CD8-positive, alpha-beta memory T cell (primary cell): ENCODE data around the gene NRM. TPM values are rescaled to one million over a fixed set of nuclear protein-coding genes. Genes with fewer than 3 reads are reported as not detected.

Experiments
- CTCF ChIA-PET: fragments of 350-600 bp; sonication (Branson Sonifier 250); formaldehyde crosslinking; loops from one replicate; lab custom pipeline; 2021; ENCODE audit warnings: antibody characterized with exemption; lab: Charles Lee
- POLR2A ChIA-PET: fragments of 350-600 bp; sonication (Branson Sonifier 250); formaldehyde crosslinking; loops from one replicate; lab custom pipeline; 2021; ENCODE audit warnings: antibody characterized with exemption; lab: Charles Lee
- DNase-seq, 5 donors: peaks; one replicate each; pipeline versions ENCODE4 v3.0.0 to v3.0.0-alpha.2; 2020 to 2022; ENCODE audit warnings: mixed read lengths in 1 of 5
- H3K27ac ChIP-seq: one replicate; pipeline ENCODE4 v1.7.0; 2013; ENCODE audit warnings: low read depth, mild to moderate bottlenecking, low read length, moderate library complexity
- H3K27me3 ChIP-seq: 2 replicates; pipeline ENCODE4 v1.7.0; 2013; ENCODE audit warnings: low read length, mild to moderate bottlenecking; ENCODE audit not compliant: insufficient read depth, poor library complexity, severe bottlenecking
- H3K36me3 ChIP-seq: 2 replicates; pipeline ENCODE4 v1.7.0; 2013; ENCODE audit warnings: mild to moderate bottlenecking, low read length, moderate library complexity; ENCODE audit not compliant: insufficient read depth
- H3K4me1 ChIP-seq: 2 replicates; pipeline ENCODE4 v1.7.0; 2013; ENCODE audit warnings: mild to moderate bottlenecking, low read length, moderate library complexity; ENCODE audit not compliant: insufficient read depth
- H3K4me3 ChIP-seq: 2 replicates; pipeline ENCODE4 v1.7.0; 2013; ENCODE audit warnings: mild to moderate bottlenecking, low read length
- H3K9me3 ChIP-seq: 2 replicates; pipeline ENCODE4 v1.7.0; 2013; ENCODE audit warnings: mild to moderate bottlenecking, low read length
- H3K27ac Mint-ChIP-seq, 8 donors: one replicate each; pipeline ENCODE4 v1.8.0; 2020 to 2021; ENCODE audit warnings: mixed read lengths in 8 of 8, mild to moderate bottlenecking in 6 of 8, inconsistent platforms in 3 of 8, moderate library complexity in 3 of 8
- H3K27me3 Mint-ChIP-seq, 2 donors: one replicate each; pipeline ENCODE4 v1.8.0; 2020 to 2021; ENCODE audit warnings: mixed read lengths in 2 of 2, mild to moderate bottlenecking in 1 of 2, moderate library complexity in 1 of 2
- H3K36me3 Mint-ChIP-seq, 3 donors: one replicate each; pipeline ENCODE4 v1.8.0; 2020 to 2021; ENCODE audit warnings: mixed read lengths in 3 of 3, inconsistent platforms in 1 of 3, mild to moderate bottlenecking in 1 of 3
- H3K4me1 Mint-ChIP-seq, 3 donors: one replicate each; pipeline ENCODE4 v1.8.0; 2020 to 2021; ENCODE audit warnings: mixed read lengths in 3 of 3, inconsistent platforms in 1 of 3, mild to moderate bottlenecking in 1 of 3
- H3K4me3 Mint-ChIP-seq, 7 donors: one replicate each; pipeline ENCODE4 v1.8.0; 2020 to 2021; ENCODE audit warnings: mixed read lengths in 7 of 7, mild to moderate bottlenecking in 6 of 7, moderate library complexity in 4 of 7, inconsistent platforms in 2 of 7
- H3K9me3 Mint-ChIP-seq, 5 donors: one replicate each; pipeline ENCODE4 v1.8.0; 2020 to 2022; ENCODE audit warnings: mixed read lengths in 5 of 5, mild to moderate bottlenecking in 3 of 5, moderate library complexity in 2 of 5, inconsistent platforms in 1 of 5
- polyA plus RNA-seq: library from polyadenylated mRNA; unstranded; fragments of 300-500 nt; fragmentation: Illumina TruSeq; gene quantifications from one replicate; pipeline ENCODE4 v1.2.3, GENCODE V29; 2021
- total RNA-seq, 2 experiments: library from RNA; stranded (reverse); gene quantifications; one replicate each; pipeline ENCODE4 v1.2.3, GENCODE V29; 2021

The NRM gene
- total and polyA plus RNA-seq, 3 experiments from 2014 or later, result 11.7 to 29.2 (median 28.1) TPM

DNA sequence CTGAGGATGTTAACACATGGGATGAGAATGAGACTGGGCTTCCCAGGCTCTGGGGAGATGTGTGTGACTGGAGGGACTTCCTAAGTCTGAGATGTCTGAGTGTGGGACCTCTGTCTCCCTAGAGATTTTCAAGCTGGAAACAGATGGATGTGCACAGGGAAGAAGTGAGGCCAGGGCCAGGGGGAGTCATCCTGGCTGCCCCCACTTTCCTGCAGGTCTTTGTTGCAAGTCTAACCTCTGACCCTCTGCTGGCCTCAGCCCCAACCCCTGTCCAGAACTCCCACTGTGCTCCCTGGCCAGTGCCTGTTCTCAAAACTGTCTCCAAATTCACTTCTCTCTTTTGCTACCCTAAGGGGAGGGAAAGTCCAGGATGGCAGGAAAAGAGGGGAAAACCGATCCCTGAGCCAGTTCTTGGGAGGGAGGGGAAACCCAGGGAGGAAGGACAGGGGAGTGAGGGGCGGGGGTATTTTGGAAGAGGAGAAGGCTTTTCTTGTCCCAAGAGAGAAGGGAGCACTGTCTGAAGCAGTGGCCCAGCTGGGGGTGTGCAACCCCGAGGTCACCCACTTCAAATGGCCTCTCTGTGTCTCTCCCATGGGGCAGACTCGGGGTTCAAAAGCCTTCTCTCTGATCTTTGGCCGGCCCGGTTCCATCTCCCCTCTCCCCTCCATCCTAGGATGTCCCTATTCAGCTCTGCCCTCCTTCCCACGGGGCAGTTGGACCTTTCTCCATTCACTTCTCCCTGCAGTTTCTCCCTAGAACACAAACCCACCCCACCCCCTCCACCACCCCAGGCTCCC, 7.4 kb downstream of the NRM start:
- ChIA-PET POLR2A (interaction anchor here (0.6 to 8.1 kb wide), 5 partner anchors 34 to 201 kb away, joined by 3 to 142 read pairs (median 3); partner anchors contain the start of genes DDR1, MDC1 and TUBB), CTCF (interaction anchor here (2.3 to 17.6 kb wide), 3 partner anchors 10 to 53 kb away, joined by 7 to 697 read pairs (median 15); partner anchors contain the start of genes DHX16, MDC1 and TUBB)
- Mint-ChIP-seq H3K36me3 (peaks cover 9 to 75% (median 15%) of the 10 kb centered on the region in 3 donors), H3K27ac (peak overlapping the region; percentile 96 to 100 (median 99)), H3K4me3 (peak overlapping the region; percentile 95 to 100 (median 99)), H3K9me3 (no peaks in the 10 kb centered on the region), H3K27me3 (no peaks in the 10 kb centered on the region), H3K4me1 (peaks cover 43 to 58% (median 43%) of the 10 kb centered on the region in 3 donors)
- Histone ChIP-seq H3K9me3 (no peaks in the 10 kb centered on the region), H3K36me3 (peaks cover 12% of the 10 kb centered on the region), H3K4me3 (peak overlapping the region; percentile 92), H3K4me1 (peaks cover 46% of the 10 kb centered on the region), H3K27me3 (no peaks in the 10 kb centered on the region), H3K27ac (peak overlapping the region; percentile 90)
- no peak for DNase-seq

- H3K27me3 ChIP-seq, result no peaks in the 10 kb centered on the region
- H3K9me3 Mint-ChIP-seq, result no peaks in the 10 kb centered on the region
- ChIA-PET CTCF (interaction anchor here (0.6 to 17.6 kb wide), 6 partner anchors 9 to 209 kb away, joined by 3 to 697 read pairs (median 6); partner anchors contain the start of genes DHX16, MDC1 and TUBB), POLR2A (interaction anchor here (0.5 to 8.1 kb wide), 11 partner anchors 9 to 202 kb away, joined by 3 to 142 read pairs (median 3); partner anchors contain the start of genes DDR1, MDC1, NRM and TUBB)
- peaks cover 38% of the 10 kb centered on the region for H3K4me1 ChIP-seq
- peak overlapping the region; percentile 90 for H3K27ac ChIP-seq
- peak; percentile 83 to 93 (median 88) for DNase-seq
- peaks cover 13% of the 10 kb centered on the region for H3K36me3 ChIP-seq
- peak overlapping the region; percentile 96 to 100 (median 99) for H3K27ac Mint-ChIP-seq
- no peaks in the 10 kb centered on the region for H3K27me3 Mint-ChIP-seq
- H3K9me3 ChIP-seq, result no peaks in the 10 kb centered on the region
- peaks cover 35 to 48% (median 37%) of the 10 kb centered on the region in 3 donors for H3K4me1 Mint-ChIP-seq
- H3K4me3 Mint-ChIP-seq, result peak overlapping the region; percentile 95 to 100 (median 99)
- peak overlapping the region; percentile 92 for H3K4me3 ChIP-seq
- H3K36me3 Mint-ChIP-seq, result peaks cover 9 to 81% (median 15%) of the 10 kb centered on the region in 3 donors
Observed at GRCh38 chr6:30682143-30683117, 8.4 kb downstream of the NRM start.

- H3K4me1 ChIP-seq, result peaks cover 38% of the 10 kb centered on the region
- Mint-ChIP-seq H3K36me3 (peaks cover 9 to 86% (median 15%) of the 10 kb centered on the region in 3 donors), H3K27me3 (no peaks in the 10 kb centered on the region), H3K27ac (peak overlapping the region; percentile 96 to 100 (median 99)), H3K4me1 (peaks cover 35 to 46% (median 37%) of the 10 kb centered on the region in 3 donors), H3K9me3 (no peaks in the 10 kb centered on the region), H3K4me3 (peak overlapping the region; percentile 95 to 100 (median 99))
- POLR2A ChIA-PET, result interaction anchor here (0.6 to 8.1 kb wide), 9 partner anchors 9 to 202 kb away, joined by 3 to 142 read pairs (median 4); partner anchors contain the start of genes DDR1, MDC1, MRPS18B and NRM
- peak overlapping the region; percentile 92 for H3K4me3 ChIP-seq
- DNase-seq, result no peak
- H3K36me3 ChIP-seq, result peaks cover 20% of the 10 kb centered on the region
- H3K27me3 ChIP-seq, result no peaks in the 10 kb centered on the region
- H3K27ac ChIP-seq, result peak overlapping the region; percentile 90
- CTCF ChIA-PET, result interaction anchor here (0.8 to 17.6 kb wide), 8 partner anchors 9 to 196 kb away, joined by 3 to 697 read pairs (median 6); partner anchors contain the start of genes DHX16, MDC1 and TUBB
- H3K9me3 ChIP-seq, result no peaks in the 10 kb centered on the region
Observed at GRCh38 chr6:30681766-30682142, 9.0 kb downstream of the NRM start.

GRCh38 chr6:30679765-30680535, 10.8 kb downstream of the NRM start:
- Mint-ChIP-seq H3K9me3 (no peaks in the 10 kb centered on the region), H3K4me1 (peaks cover 42 to 51% (median 44%) of the 10 kb centered on the region in 3 donors)

DNA sequence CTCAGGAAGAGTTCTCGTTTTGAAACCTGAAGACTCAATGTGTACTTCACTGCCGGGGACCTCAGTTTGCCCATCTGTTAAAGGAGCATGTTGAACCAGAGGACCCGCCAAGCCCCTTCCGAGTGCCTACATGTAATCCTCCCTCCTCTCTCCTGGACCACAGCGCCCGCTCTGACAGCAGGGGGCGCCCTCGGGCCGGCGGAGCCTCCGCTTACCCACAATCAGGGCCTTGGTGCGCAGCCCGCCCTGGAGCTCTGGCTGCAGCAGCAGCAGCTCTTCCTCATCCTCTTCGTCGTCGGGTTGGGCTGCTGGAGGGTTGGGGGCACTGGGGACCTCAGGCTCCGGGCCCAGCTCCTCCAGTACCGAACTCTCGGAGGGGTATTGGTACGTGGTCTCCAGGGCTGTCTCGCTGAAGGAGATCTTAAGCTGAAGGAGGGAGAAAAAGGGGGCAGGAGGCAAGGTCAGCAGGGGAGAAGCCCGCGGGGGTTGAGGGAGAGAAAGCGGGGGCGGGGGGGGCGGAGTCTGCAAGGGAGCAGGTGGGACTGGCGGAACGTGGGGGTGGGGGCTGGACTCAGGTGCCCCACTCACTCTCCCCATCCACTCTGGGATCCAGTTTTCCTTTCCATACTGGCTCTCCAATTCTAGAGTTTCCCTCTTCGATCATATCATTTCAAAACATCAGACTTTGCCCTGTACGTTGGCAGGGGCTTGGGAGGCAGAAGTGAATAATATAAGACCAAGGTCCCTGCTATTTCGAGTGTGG, 11.6 kb downstream of the NRM start:
- Histone ChIP-seq H3K27ac (peak overlapping the region; percentile 53), H3K4me1 (peaks cover 38% of the 10 kb centered on the region), H3K4me3 (peak overlapping the region; percentile 92), H3K27me3 (no peaks in the 10 kb centered on the region), H3K9me3 (no peaks in the 10 kb centered on the region), H3K36me3 (peaks cover 30% of the 10 kb centered on the region)
- Mint-ChIP-seq H3K27me3 (no peaks in the 10 kb centered on the region), H3K36me3 (peaks cover 16 to 75% (median 22%) of the 10 kb centered on the region in 3 donors), H3K9me3 (no peaks in the 10 kb centered on the region), H3K4me3 (peak overlapping the region; percentile 95 to 100 (median 99)), H3K27ac (peak overlapping the region; percentile 80 to 100 (median 99)), H3K4me1 (peaks cover 42 to 51% (median 44%) of the 10 kb centered on the region in 3 donors)
- ChIA-PET CTCF (interaction anchor here (0.5 to 17.6 kb wide), 56 partner anchors 9 to 400 kb away, joined by 3 to 697 read pairs (median 4); partner anchors contain the start of genes IER3, MDC1, MRPS18B and NRM), POLR2A (interaction anchor here (0.6 to 8.1 kb wide), 9 partner anchors 9 to 137 kb away, joined by 3 to 142 read pairs (median 6); partner anchors contain the start of genes MDC1 and TUBB)
- peak; percentile 86 to 93 (median 90) for DNase-seq

More at GRCh38 chr6:30679765-30680535, 10.8 kb downstream of the NRM start:
- Mint-ChIP-seq H3K27ac (peak overlapping the region; percentile 80 to 100 (median 99)), H3K27me3 (no peaks in the 10 kb centered on the region), H3K36me3 (peaks cover 16 to 81% (median 23%) of the 10 kb centered on the region in 3 donors), H3K4me3 (peak overlapping the region; percentile 95 to 100 (median 99))
- peak overlapping the region; percentile 92 for H3K4me3 ChIP-seq
- ChIA-PET CTCF (interaction anchor here (0.7 to 17.6 kb wide), 28 partner anchors 8 to 400 kb away, joined by 3 to 697 read pairs (median 5); partner anchors contain the start of genes MDC1, MRPS18B, NRM and TUBB), POLR2A (interaction anchor here (0.7 to 8.1 kb wide), 7 partner anchors 19 to 115 kb away, joined by 3 to 142 read pairs (median 6); partner anchors contain the start of genes MDC1 and TUBB)
- H3K36me3 ChIP-seq, result peaks cover 30% of the 10 kb centered on the region
- no peaks in the 10 kb centered on the region for H3K9me3 ChIP-seq
- peaks cover 38% of the 10 kb centered on the region for H3K4me1 ChIP-seq
- peak overlapping the region; percentile 53 for H3K27ac ChIP-seq
- no peaks in the 10 kb centered on the region for H3K27me3 ChIP-seq
- no peak for DNase-seq

DNA sequence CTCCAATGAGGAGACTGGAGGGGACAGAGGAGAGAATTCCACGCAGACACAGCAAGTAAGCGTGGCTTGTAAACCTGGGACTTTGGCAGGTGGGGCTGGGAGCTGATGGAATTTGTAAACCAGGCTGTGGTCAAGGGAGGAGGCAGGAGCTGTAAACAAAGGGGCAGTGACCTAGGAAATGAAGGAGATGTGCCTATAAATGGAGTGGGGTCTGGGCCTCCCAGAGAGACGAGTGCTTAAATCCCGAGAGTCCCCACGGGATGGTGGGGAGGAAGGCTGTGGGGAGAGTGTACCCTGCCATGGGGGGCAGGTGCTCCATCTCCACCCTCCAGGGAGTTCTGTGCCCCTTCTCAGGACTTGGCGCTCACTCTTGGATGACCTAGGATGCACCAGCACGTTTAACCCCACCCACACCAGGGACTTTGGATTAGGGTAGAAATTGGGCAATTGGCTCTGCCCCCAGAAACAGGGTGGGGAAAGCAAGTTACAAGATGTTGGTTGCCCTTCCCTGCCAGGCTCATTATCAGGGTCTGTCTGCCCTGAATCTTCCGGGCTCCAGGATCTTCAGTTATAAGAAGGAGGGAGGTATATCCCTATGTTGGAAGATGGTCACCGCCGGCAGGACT, 14.0 kb downstream of the NRM start:
- H3K4me1 Mint-ChIP-seq, result peaks cover 43 to 50% (median 49%) of the 10 kb centered on the region in 3 donors
- no peak overlapping the region for H3K4me3 ChIP-seq
- H3K27me3 ChIP-seq, result no peaks in the 10 kb centered on the region
- ChIA-PET POLR2A (interaction anchor here (1.0 kb wide), 1 partner anchor 45 kb away, joined by 4 read pairs; no protein-coding TSS in a partner anchor), CTCF (interaction anchor here (1.5 to 17.6 kb wide), 3 partner anchors 27 to 135 kb away, joined by 4 to 697 read pairs (median 21); partner anchors contain the start of genes MDC1 and TUBB)
- no peak for DNase-seq
- peaks cover 30% of the 10 kb centered on the region for H3K36me3 ChIP-seq
- H3K27me3 Mint-ChIP-seq, result no peaks in the 10 kb centered on the region
- peaks cover 12 to 60% (median 14%) of the 10 kb centered on the region in 3 donors for H3K36me3 Mint-ChIP-seq
- H3K9me3 Mint-ChIP-seq, result no peaks in the 10 kb centered on the region
- H3K4me3 Mint-ChIP-seq, result peak overlapping the region in 2 of 7 donors; percentile 68 to 69
- H3K9me3 ChIP-seq, result no peaks in the 10 kb centered on the region
- peak overlapping the region in 5 of 8 donors; percentile 47 to 83 (median 77) for H3K27ac Mint-ChIP-seq
- peaks cover 40% of the 10 kb centered on the region for H3K4me1 ChIP-seq
- H3K27ac ChIP-seq, result no peak overlapping the region
